IPS-11a (cell line): ENCODE measurements around the gene CD58.

Experiments used
- H3K4me3 ChIP-seq: one replicate; pipeline ENCODE4 v1.5.1; 2013; ENCODE audit warnings: low read depth, low read length, control low read depth

CD58 gene

GRCh38 chr1:116511459-116512019 is 59.3 kb downstream of the CD58 start:
- no peak overlapping the region for H3K4me3 ChIP-seq

DNA sequence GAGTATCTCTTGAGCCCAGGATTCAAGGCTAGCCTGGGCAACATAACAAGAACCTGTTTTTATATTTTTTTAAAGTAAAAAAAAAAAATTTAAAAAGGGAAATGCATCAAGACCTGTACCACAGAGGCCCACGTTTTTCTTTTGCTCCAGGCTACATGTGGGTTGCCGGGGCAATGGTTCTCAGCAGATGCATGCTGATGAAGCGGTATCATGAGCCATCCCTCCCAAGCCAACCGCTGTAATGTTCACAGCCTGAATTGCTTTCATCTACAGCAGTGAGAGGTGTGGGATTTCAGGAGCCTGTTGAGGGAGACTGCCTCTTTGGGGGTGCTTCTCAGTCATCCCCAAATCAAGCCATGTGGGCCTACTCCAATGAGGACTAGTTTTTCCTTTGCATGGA is 60.5 kb downstream of the CD58 start:
- no peak overlapping the region for H3K4me3 ChIP-seq

DNA sequence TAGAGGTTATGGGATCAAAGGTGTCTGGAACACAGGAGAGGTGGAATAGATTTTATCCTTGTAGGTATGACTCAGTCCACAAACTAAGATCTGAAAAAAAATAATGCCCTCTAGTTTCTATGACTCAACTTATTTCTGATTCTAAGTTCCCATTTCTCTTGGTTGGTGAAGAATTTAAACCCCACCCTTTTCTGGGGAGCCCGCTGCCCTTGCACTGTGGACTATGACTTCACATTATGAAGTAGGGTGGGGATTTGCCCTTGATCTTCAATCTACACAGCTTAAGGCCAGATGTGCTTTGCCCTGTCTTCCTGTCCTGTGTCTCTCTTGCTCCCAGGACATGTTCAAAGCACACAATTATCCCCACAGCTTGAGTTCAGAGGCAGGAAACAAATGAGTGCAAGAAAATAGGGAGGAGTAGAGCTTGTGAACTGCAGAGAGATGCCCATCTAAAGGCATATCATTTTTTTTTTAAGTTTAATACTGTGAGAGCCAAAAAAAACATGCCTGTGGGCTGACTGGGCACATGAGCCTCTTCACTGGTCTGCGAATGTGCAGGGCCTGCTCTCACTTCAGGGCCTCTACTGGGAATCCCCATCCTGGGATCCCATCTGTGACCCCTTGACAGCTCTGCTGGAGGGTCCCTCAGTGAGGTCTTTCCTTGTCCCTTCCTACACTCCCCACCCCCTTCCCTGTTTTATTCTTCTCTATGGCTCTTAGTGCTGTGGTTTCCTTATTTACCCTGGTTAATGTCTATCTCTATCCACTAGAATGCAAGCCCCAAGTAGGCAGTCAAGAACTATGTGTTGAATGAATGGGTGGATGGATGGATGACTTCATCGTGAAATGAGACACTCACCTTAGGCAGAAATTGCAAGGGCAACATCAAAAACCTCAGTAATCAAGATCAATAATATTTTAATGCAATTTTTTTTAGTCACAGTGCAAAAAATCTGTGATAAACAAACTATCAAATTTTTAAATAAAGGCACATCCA is 61.5 kb downstream of the CD58 start:
- no peak overlapping the region for H3K4me3 ChIP-seq

GRCh38 chr1:116508085-116508983 is 62.5 kb downstream of the CD58 start:
- no peak overlapping the region for H3K4me3 ChIP-seq

DNA sequence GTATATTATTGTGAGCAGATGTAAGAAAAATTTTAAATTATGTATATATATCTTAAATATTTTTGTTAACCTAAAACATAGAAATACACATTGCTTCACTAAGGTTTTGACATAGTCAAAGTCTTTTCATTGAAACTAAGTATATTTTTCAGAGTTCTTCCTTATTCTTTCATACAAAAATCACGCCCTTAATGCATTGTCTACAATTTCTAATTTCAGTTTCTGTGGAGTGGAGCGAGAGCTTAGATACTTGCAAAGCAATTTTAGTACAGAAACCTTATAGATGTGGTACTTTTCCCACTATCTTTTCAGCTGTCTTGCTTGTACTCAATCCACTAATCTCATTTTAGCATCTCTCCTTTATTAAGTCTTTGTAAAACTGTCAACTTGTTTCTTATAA is 63.2 kb downstream of the CD58 start:
- H3K4me3 ChIP-seq, result no peak overlapping the region

DNA sequence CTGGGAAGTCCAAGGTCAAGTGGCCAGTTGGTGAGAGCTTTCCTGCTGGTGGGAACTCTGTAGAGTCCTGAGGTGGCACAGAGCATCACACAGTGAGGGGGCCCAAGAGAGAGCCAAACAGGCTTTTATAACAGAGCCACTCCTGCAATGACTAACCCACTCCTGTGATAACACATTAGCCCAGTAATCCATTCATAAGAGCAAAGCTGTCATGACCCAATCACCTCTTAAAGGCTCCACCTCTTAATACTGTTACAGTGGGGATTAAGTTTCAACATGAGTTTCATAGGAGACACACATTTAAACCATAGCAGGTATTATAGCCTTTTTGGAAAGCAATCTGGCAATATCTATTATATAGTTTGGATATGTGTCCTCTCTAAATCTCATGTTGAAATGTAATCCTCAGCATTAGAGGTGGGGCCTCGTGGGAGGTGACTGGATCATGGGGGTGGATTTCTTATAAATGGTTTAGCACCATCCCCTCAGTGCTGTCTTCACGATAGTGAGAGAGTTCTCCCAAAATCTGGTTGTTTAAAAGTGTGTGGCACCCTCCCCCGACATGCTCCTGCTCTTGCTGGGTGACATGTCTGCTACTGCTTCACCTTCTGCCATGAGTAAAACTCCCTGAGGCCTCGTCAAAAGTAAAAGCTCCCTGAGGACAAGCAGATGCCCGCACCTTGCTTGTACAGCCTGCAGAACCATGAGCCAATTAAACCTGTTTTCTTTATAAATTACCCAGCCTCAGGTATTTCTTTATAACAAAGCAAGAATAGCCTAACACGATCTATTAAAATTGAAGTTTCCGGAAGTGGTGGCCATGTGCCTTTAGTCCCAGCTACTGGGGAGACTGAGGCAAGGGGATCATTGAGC is 64.5 kb downstream of the CD58 start:
- no peak overlapping the region for H3K4me3 ChIP-seq

DNA sequence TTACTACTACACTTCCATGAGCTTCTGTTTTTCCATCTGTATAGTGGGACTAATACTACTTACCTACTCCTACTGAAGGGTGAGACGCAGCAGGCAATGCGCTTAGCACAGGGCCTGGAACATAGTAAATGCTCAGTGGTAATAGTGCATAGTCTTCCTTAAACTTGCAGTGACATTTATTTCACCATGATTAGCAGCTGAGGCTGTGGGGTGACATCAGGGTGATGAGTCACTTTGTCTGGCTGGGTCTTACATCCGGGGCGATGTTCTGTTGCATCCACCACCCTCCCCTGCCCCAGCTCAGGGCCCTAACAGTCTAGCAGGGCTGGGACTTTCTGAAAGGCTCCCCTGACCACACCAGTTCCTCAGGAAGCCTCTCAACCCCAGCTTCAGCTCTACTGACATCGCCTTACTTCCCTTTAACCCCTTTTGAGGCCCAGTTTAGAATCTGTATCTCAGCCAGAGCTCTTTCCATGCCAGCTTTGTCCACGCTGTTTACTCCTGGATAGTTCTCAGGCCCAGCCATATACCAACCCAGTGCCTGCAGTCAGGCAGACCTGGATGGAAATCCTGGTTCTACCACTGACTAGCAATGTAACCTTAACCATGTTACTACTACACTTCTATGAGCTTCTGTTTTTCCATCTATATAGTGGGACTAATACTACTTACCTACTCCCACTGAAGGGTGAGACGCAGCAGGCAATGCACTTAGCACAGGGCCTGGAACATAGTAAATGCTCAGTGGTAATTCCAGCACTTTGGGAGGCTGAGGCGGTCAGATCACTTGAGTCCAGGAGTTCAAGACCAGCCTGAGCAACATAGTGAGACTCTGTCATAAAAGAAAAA is 66.3 kb downstream of the CD58 start:
- no peak overlapping the region for H3K4me3 ChIP-seq

DNA sequence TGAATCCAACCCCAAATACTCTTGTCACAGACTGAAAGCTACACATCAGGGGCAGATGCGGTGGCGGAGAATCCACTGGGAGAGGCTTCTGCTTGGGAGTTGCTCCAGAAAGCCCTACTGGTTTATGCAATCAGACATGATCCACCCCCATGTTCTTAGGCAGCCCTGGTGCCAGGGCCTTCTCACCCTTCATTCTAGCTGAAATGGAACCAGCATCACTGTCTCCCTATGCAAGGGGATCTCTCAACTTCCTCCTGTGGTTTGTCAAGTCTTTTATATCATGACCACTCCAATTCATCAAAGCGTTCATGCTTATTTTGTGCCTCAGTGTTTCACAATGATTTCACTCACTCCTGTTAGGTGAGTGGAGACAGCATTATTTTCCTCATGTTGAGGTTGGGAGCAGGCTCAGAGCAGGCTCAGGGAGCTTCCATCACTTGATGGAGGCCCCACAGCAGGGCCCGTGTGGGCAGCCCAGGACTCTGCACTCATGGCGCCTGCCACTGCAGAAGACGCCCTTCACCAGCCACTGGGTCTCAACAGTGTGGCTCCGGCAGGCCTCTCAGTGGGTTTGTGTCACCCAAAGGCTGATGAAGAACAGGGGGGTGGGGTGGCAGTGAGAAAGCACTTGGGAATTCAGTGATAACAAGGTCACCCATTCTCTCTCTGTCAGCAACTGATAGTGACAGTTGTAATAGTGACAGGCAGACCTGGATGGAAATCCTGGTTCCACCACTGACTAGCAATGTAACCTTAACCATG is 67.1 kb downstream of the CD58 start:
- no peak overlapping the region for H3K4me3 ChIP-seq

- H3K4me3 ChIP-seq, result no peak overlapping the region
Measured at GRCh38 chr1:116502671-116503314, 68.0 kb downstream of the CD58 start.

DNA sequence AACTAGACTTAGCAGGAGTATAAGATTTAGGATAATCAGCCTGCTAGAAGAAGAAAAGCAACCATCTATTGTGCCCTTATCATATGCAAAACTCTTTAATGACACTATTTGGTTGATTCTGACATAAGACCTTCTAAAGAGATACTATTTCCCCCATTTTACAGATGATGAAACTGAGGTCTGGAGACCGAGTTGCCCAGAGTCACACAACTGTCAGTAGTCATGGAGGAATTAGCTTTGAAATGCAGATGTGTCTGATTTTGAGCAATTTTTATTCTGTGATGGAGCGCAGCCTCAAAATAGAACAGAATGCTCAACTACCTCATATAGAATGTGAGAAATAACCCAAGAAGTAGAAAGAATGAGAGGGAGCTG is 69.0 kb downstream of the CD58 start:
- no peak overlapping the region for H3K4me3 ChIP-seq

DNA sequence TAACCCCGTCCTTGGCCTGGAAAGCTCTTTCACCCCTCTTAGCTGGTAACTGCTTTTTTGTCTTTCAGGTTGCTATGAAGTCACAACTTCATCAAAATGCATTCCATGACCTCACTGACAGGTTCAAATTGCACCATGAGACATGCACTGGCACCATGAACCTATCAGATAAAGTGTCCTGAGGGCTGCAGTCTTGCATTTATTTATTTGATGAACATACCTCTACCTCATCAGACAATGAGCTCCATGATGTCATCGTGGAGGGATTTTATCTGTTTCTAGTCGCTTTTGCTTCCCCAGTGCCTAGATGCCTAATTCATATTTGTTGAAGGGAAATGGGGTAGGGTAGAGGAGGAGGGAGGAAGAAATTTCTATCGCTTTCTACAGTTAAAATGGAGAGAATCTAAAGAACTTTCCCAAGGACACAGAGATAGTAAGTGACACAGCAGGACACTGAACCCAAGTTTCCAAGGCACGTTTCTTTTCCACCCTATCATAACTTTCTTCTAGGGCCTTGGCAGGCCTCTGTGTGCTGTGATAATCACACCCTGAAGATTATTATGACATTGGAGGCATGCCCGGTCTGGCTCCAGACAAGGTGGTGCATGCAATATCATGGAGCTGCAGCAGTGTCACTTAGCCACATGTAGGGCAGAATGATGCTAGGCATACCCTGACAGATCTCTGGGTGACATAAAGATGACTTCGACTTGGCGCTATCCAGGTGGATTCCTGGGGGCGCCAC is 69.5 kb downstream of the CD58 start:
- no peak overlapping the region for H3K4me3 ChIP-seq

GRCh38 chr1:116498789-116499628 is 71.8 kb downstream of the CD58 start:
- H3K4me3 ChIP-seq, result no peak overlapping the region

DNA sequence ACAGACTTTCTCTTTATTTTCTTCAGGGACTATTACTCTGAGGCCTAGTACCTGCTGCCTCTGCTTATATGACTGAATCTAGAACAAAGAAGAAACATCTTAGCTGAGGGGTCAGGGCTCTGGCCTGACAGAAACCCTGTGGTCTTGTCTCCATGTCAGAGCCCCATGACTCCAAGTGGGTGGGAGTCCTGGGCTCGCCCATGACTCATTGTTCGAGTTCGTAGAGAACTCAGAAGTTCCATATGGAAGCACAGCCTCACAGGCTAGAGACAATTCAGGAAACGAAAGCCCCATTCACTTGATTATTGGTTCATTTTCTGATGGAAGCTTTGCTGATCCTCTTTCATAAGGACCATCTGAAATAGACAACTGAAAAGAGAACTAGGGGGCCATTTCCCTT is 73.2 kb downstream of the CD58 start:
- no peak overlapping the region for H3K4me3 ChIP-seq

DNA sequence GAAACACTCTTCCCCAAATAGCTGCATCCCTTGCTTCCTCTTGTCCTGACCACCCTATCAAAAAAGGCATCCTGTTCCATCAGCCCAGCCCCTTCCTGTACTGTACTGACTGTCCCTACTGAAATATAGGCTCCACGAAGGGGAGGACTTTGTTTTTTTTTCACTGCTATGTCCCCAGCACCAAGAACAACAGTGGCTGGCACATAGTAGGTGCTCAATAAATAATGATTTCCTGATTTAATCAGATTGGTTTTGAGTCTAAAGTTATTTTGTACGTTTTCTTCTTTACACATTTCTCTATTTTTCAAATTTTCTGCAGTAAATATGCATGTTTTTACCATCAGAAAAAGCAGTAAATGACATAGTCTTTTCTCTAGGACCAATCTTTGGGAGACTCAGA is 73.9 kb downstream of the CD58 start:
- no peak overlapping the region for H3K4me3 ChIP-seq

DNA sequence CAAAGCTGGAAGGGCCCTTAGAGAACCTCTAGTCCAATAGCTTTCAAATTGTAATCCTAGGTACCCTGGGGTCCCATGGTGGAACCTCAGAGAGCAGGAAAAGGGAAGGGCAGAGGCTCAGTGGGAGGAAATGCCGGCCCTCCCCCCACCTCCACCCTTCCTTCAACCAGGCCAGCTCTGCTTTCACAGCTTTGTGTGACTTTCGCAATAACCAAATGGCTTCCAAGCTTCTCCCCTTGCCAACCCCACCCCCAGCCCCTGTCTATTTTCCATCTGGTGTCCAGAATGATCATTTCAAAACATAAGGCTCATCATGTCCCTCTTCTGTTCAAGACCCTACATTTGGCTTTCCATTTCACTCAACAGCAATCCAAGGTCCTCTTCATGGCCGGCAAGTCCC is 74.4 kb downstream of the CD58 start:
- no peak overlapping the region for H3K4me3 ChIP-seq

DNA sequence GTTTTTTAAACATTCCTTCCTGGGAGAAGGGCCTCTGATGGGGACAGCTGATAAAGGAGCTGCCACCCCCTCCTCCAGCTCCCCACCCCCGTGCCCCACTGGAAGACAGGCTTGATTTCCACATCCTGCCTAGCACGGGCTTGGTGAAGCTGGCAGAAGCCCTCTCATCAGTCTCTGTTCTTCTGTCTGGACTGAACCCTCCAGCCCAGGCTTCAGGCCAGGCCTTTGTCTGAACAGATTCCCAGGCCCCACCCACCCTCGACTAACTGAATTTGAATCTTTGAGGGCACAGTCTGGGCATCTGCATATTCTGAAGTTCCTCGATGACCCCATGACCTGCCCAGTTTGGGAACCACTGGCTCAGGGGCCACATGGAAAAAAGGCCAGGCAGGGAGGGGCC is 75.3 kb downstream of the CD58 start:
- H3K4me3 ChIP-seq, result no peak overlapping the region

- H3K4me3 ChIP-seq, result no peak overlapping the region
Measured at GRCh38 chr1:116494745-116495144, 76.1 kb downstream of the CD58 start.
